ENCODE data around the gene PDCD11.
"Not testable (repeated sequence)": the region's sequence is repeated elsewhere in the genome, so short reads cannot be mapped to it uniquely, and the experiment has no call there.

DNA sequence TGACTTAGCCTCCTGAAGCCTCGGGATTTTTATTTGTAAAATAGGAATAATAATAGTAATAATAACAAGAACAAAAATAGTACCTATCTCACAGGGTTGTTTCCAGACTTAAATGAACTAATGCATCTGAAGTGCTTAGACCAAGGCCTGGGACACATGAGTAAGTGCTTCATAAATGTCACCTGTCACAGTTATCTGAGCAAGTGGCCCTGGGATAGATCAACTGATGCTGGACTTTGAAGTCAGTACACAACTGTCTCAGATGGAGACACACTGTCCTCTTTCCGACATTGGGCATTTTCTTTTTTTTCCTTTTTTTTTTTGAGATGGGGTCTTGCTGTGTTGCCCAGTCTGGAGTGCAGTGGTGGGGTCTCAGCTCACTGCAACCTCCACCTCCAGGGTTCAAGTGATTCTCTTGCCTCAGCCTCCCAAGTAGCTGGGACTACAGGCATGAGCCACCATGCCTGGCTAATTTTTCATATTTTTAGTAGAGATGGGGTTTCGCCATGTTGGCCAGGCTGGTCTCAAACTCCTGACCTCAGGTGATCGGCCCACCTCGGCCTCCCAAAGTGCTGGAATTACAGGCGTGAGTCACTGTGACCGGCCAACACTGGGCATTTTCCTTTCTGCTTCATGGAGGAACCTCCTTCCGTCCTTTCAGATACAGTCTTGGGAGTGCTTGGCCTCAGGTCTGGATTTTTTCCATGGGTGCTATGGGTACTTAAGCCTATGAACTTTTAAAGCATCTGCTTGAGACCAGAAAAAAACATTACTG is 90.4 kb downstream of the PDCD11 start:
- TF ChIP-seq, protein P1, sequence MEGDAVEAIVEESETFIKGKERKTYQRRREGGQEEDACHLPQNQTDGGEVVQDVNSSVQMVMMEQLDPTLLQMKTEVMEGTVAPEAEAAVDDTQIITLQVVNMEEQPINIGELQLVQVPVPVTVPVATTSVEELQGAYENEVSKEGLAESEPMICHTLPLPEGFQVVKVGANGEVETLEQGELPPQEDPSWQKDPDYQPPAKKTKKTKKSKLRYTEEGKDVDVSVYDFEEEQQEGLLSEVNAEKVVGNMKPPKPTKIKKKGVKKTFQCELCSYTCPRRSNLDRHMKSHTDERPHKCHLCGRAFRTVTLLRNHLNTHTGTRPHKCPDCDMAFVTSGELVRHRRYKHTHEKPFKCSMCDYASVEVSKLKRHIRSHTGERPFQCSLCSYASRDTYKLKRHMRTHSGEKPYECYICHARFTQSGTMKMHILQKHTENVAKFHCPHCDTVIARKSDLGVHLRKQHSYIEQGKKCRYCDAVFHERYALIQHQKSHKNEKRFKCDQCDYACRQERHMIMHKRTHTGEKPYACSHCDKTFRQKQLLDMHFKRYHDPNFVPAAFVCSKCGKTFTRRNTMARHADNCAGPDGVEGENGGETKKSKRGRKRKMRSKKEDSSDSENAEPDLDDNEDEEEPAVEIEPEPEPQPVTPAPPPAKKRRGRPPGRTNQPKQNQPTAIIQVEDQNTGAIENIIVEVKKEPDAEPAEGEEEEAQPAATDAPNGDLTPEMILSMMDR (IDR thresholded peaks at IDR 0.05; ENCODE audit: poor library complexity): not testable (repeated sequence)
- not testable (repeated sequence) for TF ChIP-seq EZH2 (IDR thresholded peaks at IDR 0.05; ENCODE audit: borderline replicate concordance); EZH2phosphoT487 (IDR thresholded peaks at IDR 0.05; ENCODE audit: low read depth, severe bottlenecking, unreplicated experiment)
